Activated CD4-positive, alpha-beta T cell treated with anti-CD3 and anti-CD28 coated beads, Interleukin-2, amount 10 ng/mL, durations not matched to agents 24 days and 14 days (primary cell): ENCODE data around the gene SLC13A3. TPM values are rescaled to one million over a fixed set of nuclear protein-coding genes. Genes with fewer than 3 reads are reported as not detected.

ENCODE experiments used
- DNase-seq: peaks from one replicate; pipeline ENCODE4 v3.0.0; 2022
- H3K27ac Mint-ChIP-seq: one replicate; pipeline ENCODE4 v1.8.0; 2022; ENCODE audit warnings: mild to moderate bottlenecking, mixed read lengths
- H3K27me3 Mint-ChIP-seq: one replicate; pipeline ENCODE4 v1.8.0; 2022; ENCODE audit warnings: mixed read lengths
- H3K36me3 Mint-ChIP-seq: one replicate; pipeline ENCODE4 v1.8.0; 2022; ENCODE audit warnings: low read depth, mild to moderate bottlenecking, mixed read lengths
- H3K4me1 Mint-ChIP-seq: one replicate; pipeline ENCODE4 v1.8.0; 2021; ENCODE audit warnings: mixed read lengths
- H3K4me3 Mint-ChIP-seq: one replicate; pipeline ENCODE4 v1.8.0; 2022; ENCODE audit warnings: mild to moderate bottlenecking, moderate library complexity, mixed read lengths
- H3K9me3 Mint-ChIP-seq: one replicate; pipeline ENCODE4 v1.8.0; 2021; ENCODE audit warnings: mixed read lengths
- intact Hi-C: fragments of 100-400 bp; cut with micrococcal nuclease; formaldehyde crosslinking; loops from one replicate; pipeline ENCODE4 v1.15.1; 2023
- total RNA-seq: library from RNA; stranded (reverse); gene quantifications from 2 replicates; pipeline ENCODE4 v1.2.3, GENCODE V29; 2022

The SLC13A3 gene
- total RNA-seq, 1 donor from 2014 or later: not detected

- Mint-ChIP-seq H3K27me3 (peaks cover 3% of the 10 kb centered on the region), H3K4me1 (peaks cover 2% of the 10 kb centered on the region), H3K36me3 (no peaks in the 10 kb centered on the region), H3K4me3 (no peak overlapping the region), H3K27ac (no peak overlapping the region), H3K9me3 (peaks cover 17% of the 10 kb centered on the region)
- intact Hi-C loops: no loop called here
- DNase-seq: no peak
Measured at GRCh38 chr20:46673394-46674252, 22.4 kb upstream of the SLC13A3 start.

- intact Hi-C loops: no loop called here
- Mint-ChIP-seq H3K4me1 (peaks cover 2% of the 10 kb centered on the region), H3K27me3 (peaks cover 3% of the 10 kb centered on the region), H3K36me3 (no peaks in the 10 kb centered on the region), H3K4me3 (no peak overlapping the region), H3K9me3 (peaks cover 17% of the 10 kb centered on the region), H3K27ac (no peak overlapping the region)
- DNase-seq: no peak
Measured at GRCh38 chr20:46672543-46673148, 21.4 kb upstream of the SLC13A3 start.

GRCh38 chr20:46671866-46672542 lies 20.7 kb upstream of the SLC13A3 start:
- Mint-ChIP-seq H3K27me3 (peaks cover 3% of the 10 kb centered on the region), H3K4me3 (no peak overlapping the region), H3K36me3 (no peaks in the 10 kb centered on the region), H3K9me3 (peaks cover 17% of the 10 kb centered on the region), H3K27ac (no peak overlapping the region), H3K4me1 (peaks cover 2% of the 10 kb centered on the region)
- intact Hi-C loops: no loop called here
- no peak for DNase-seq

- Mint-ChIP-seq H3K36me3 (no peaks in the 10 kb centered on the region), H3K4me1 (peaks cover 2% of the 10 kb centered on the region), H3K9me3 (peaks cover 17% of the 10 kb centered on the region), H3K27ac (no peak overlapping the region), H3K27me3 (peaks cover 3% of the 10 kb centered on the region), H3K4me3 (no peak overlapping the region)
- intact Hi-C loops: no loop called here
- DNase-seq: no peak
Measured at GRCh38 chr20:46670585-46671584, 19.6 kb upstream of the SLC13A3 start.

- Mint-ChIP-seq H3K4me1 (peaks cover 2% of the 10 kb centered on the region), H3K4me3 (no peak overlapping the region), H3K9me3 (peaks cover 17% of the 10 kb centered on the region), H3K27ac (no peak overlapping the region), H3K36me3 (no peaks in the 10 kb centered on the region), H3K27me3 (peaks cover 3% of the 10 kb centered on the region)
- DNase-seq: no peak
- intact Hi-C loops: no loop called here
Measured at GRCh38 chr20:46670228-46670584, 18.9 kb upstream of the SLC13A3 start.

- intact Hi-C loops: no loop called here
- no peak for DNase-seq
- Mint-ChIP-seq H3K27me3 (peaks cover 6% of the 10 kb centered on the region), H3K27ac (no peak overlapping the region), H3K9me3 (peaks cover 13% of the 10 kb centered on the region), H3K4me3 (no peak overlapping the region), H3K36me3 (no peaks in the 10 kb centered on the region), H3K4me1 (no peaks in the 10 kb centered on the region)
Measured at GRCh38 chr20:46666818-46667515, 15.7 kb upstream of the SLC13A3 start.

- Mint-ChIP-seq H3K27ac (no peak overlapping the region), H3K27me3 (peaks cover 7% of the 10 kb centered on the region), H3K36me3 (no peaks in the 10 kb centered on the region), H3K4me1 (no peaks in the 10 kb centered on the region), H3K9me3 (peaks cover 10% of the 10 kb centered on the region), H3K4me3 (no peak overlapping the region)
- intact Hi-C loops: no loop called here
- DNase-seq: no peak
Measured at GRCh38 chr20:46666306-46666705, 15.0 kb upstream of the SLC13A3 start.

GRCh38 chr20:46665602-46666001 lies 14.3 kb upstream of the SLC13A3 start:
- no peak overlapping the region for H3K4me3 Mint-ChIP-seq
- no peak for DNase-seq
- no peaks in the 10 kb centered on the region for H3K36me3 Mint-ChIP-seq
- peaks cover 7% of the 10 kb centered on the region for H3K9me3 Mint-ChIP-seq
- no peaks in the 10 kb centered on the region for H3K4me1 Mint-ChIP-seq
- H3K27me3 Mint-ChIP-seq: peaks cover 11% of the 10 kb centered on the region
- intact Hi-C loops: no loop called here
- H3K27ac Mint-ChIP-seq: no peak overlapping the region

GRCh38 chr20:46663531-46663930 lies 12.3 kb upstream of the SLC13A3 start:
- H3K27ac Mint-ChIP-seq: no peak overlapping the region
- no peaks in the 10 kb centered on the region for H3K9me3 Mint-ChIP-seq
- DNase-seq: no peak
- no peaks in the 10 kb centered on the region for H3K4me1 Mint-ChIP-seq
- intact Hi-C loops: no loop called here
- H3K27me3 Mint-ChIP-seq: peaks cover 16% of the 10 kb centered on the region
- no peaks in the 10 kb centered on the region for H3K36me3 Mint-ChIP-seq
- no peak overlapping the region for H3K4me3 Mint-ChIP-seq

GRCh38 chr20:46661659-46662058 lies 10.4 kb upstream of the SLC13A3 start:
- DNase-seq: no peak
- Mint-ChIP-seq H3K4me3 (no peak overlapping the region), H3K27ac (no peak overlapping the region), H3K36me3 (no peaks in the 10 kb centered on the region), H3K9me3 (no peaks in the 10 kb centered on the region), H3K4me1 (no peaks in the 10 kb centered on the region), H3K27me3 (peaks cover 16% of the 10 kb centered on the region)
- intact Hi-C loops: no loop called here

- no peaks in the 10 kb centered on the region for H3K4me1 Mint-ChIP-seq
- H3K4me3 Mint-ChIP-seq: no peak overlapping the region
- no peaks in the 10 kb centered on the region for H3K9me3 Mint-ChIP-seq
- intact Hi-C loops: no loop called here
- H3K27me3 Mint-ChIP-seq: peaks cover 16% of the 10 kb centered on the region
- no peak for DNase-seq
- H3K36me3 Mint-ChIP-seq: no peaks in the 10 kb centered on the region
- no peak overlapping the region for H3K27ac Mint-ChIP-seq
Measured at GRCh38 chr20:46660487-46660886, 9.2 kb upstream of the SLC13A3 start.

GRCh38 chr20:46657618-46658017 lies 6.4 kb upstream of the SLC13A3 start:
- no peaks in the 10 kb centered on the region for H3K9me3 Mint-ChIP-seq
- H3K36me3 Mint-ChIP-seq: no peaks in the 10 kb centered on the region
- no peak overlapping the region for H3K4me3 Mint-ChIP-seq
- no peaks in the 10 kb centered on the region for H3K4me1 Mint-ChIP-seq
- no peak for DNase-seq
- peaks cover 23% of the 10 kb centered on the region for H3K27me3 Mint-ChIP-seq
- intact Hi-C loops: no loop called here
- H3K27ac Mint-ChIP-seq: no peak overlapping the region

GRCh38 chr20:46657137-46657536 lies 5.9 kb upstream of the SLC13A3 start:
- Mint-ChIP-seq H3K36me3 (no peaks in the 10 kb centered on the region), H3K9me3 (no peaks in the 10 kb centered on the region), H3K4me1 (no peaks in the 10 kb centered on the region), H3K4me3 (no peak overlapping the region), H3K27ac (no peak overlapping the region), H3K27me3 (peaks cover 25% of the 10 kb centered on the region)
- DNase-seq: no peak
- intact Hi-C loops: no loop called here
